HEK293 (cell line): ENCODE measurements around the gene TRPC6.

ENCODE experiments used
- ZEB2 ChIP-seq: fragments of 450-650 bp; formaldehyde crosslinking; IDR thresholded peaks from 2 replicates; pipeline ENCODE4 v1.5.1; 2016; ENCODE audit warnings: missing biosample characterization, missing genetic modification characterization
- ZNF280D ChIP-seq: fragments of 450-650 bp; formaldehyde crosslinking; IDR thresholded peaks from 2 replicates; pipeline ENCODE4 v1.5.1; 2016; ENCODE audit warnings: missing biosample characterization, missing genetic modification characterization
- ZNF324 ChIP-seq: fragments of 450-650 bp; formaldehyde crosslinking; IDR thresholded peaks from 2 replicates; pipeline ENCODE4 v1.5.1; 2016; ENCODE audit warnings: missing biosample characterization, missing genetic modification characterization
- ZNF514 ChIP-seq: fragments of 450-650 bp; formaldehyde crosslinking; IDR thresholded peaks from 2 replicates; pipeline ENCODE4 v1.5.1; 2016; ENCODE audit warnings: missing biosample characterization, missing genetic modification characterization
- TF ChIP-seq, protein P1 (sequence below): fragments of 450-650 bp; formaldehyde crosslinking; IDR thresholded peaks from 2 replicates; pipeline ENCODE4 v1.5.1; 2016; ENCODE audit warnings: missing biosample characterization, missing genetic modification characterization
- TF ChIP-seq, protein P2 (sequence below): fragments of 450-650 bp; formaldehyde crosslinking; IDR thresholded peaks from 2 replicates; pipeline ENCODE4 v1.5.1; 2016; ENCODE audit warnings: missing biosample characterization, missing genetic modification characterization

- TF ChIP-seq ZNF324 (tag by site-specific recombination) = no peak
- TF ChIP-seq ZNF280D (tag by site-specific recombination) = no peak
- TF ChIP-seq, protein P1, sequence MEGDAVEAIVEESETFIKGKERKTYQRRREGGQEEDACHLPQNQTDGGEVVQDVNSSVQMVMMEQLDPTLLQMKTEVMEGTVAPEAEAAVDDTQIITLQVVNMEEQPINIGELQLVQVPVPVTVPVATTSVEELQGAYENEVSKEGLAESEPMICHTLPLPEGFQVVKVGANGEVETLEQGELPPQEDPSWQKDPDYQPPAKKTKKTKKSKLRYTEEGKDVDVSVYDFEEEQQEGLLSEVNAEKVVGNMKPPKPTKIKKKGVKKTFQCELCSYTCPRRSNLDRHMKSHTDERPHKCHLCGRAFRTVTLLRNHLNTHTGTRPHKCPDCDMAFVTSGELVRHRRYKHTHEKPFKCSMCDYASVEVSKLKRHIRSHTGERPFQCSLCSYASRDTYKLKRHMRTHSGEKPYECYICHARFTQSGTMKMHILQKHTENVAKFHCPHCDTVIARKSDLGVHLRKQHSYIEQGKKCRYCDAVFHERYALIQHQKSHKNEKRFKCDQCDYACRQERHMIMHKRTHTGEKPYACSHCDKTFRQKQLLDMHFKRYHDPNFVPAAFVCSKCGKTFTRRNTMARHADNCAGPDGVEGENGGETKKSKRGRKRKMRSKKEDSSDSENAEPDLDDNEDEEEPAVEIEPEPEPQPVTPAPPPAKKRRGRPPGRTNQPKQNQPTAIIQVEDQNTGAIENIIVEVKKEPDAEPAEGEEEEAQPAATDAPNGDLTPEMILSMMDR (tag by site-specific recombination) = no peak
- TF ChIP-seq ZNF514 (tag by site-specific recombination) = no peak
- no peak for TF ChIP-seq ZEB2 (tag by site-specific recombination)
- TF ChIP-seq, protein P2, sequence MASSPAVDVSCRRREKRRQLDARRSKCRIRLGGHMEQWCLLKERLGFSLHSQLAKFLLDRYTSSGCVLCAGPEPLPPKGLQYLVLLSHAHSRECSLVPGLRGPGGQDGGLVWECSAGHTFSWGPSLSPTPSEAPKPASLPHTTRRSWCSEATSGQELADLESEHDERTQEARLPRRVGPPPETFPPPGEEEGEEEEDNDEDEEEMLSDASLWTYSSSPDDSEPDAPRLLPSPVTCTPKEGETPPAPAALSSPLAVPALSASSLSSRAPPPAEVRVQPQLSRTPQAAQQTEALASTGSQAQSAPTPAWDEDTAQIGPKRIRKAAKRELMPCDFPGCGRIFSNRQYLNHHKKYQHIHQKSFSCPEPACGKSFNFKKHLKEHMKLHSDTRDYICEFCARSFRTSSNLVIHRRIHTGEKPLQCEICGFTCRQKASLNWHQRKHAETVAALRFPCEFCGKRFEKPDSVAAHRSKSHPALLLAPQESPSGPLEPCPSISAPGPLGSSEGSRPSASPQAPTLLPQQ (tag by site-specific recombination) = no peak
Measured at GRCh38 chr11:101497291-101497690, 86.5 kb downstream of the TRPC6 start.
